ENCODE data around the gene USP12.

USP12 gene

DNA sequence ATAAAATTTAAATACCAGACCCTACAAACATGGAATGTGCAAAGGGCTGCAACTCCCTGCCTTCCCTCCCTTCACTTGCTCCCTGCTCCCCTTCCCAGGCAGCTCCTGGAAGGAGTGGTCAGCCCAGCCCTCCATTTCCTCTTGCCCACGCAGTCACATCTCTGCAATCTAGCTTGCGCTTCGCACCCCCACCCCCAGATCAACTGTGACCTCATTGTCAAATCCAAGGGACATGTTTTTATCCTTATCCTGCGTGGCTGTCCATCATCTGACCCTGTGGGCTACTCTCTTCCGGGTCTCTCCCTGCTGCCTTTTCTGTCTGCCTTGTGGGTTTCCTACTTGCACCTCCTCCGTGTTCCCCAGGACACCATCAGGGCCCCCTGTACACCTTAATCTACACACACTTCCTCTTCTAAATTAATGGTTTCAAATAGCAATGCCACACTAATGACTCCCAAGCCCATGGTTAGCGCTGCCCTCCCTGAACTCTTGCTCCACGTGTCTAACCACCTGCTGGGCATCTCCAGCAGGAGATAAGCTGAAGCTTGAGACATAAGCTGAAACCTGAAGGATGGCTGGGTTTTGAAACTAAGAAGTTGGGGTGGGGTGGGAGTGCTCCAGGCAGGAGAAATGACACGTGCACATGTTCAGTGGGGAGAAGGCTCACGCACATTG is 118.3 kb downstream of the USP12 start:
- H3K4me3 ChIP-seq (ENCODE audit: low read depth, low read length) = no peak overlapping the region
- peaks cover 8% of the 10 kb centered on the region for H3K4me1 ChIP-seq
- TF ChIP-seq, protein P1, sequence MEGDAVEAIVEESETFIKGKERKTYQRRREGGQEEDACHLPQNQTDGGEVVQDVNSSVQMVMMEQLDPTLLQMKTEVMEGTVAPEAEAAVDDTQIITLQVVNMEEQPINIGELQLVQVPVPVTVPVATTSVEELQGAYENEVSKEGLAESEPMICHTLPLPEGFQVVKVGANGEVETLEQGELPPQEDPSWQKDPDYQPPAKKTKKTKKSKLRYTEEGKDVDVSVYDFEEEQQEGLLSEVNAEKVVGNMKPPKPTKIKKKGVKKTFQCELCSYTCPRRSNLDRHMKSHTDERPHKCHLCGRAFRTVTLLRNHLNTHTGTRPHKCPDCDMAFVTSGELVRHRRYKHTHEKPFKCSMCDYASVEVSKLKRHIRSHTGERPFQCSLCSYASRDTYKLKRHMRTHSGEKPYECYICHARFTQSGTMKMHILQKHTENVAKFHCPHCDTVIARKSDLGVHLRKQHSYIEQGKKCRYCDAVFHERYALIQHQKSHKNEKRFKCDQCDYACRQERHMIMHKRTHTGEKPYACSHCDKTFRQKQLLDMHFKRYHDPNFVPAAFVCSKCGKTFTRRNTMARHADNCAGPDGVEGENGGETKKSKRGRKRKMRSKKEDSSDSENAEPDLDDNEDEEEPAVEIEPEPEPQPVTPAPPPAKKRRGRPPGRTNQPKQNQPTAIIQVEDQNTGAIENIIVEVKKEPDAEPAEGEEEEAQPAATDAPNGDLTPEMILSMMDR (IDR thresholded peaks at IDR 0.05; ENCODE audit: low read depth, low read length) = no peak
- H3K36me3 ChIP-seq = no peaks in the 10 kb centered on the region
- H3K27me3 ChIP-seq = no peaks in the 10 kb centered on the region
- DNase-seq = no peak
- no peaks in the 10 kb centered on the region for H3K9me3 ChIP-seq

DNA sequence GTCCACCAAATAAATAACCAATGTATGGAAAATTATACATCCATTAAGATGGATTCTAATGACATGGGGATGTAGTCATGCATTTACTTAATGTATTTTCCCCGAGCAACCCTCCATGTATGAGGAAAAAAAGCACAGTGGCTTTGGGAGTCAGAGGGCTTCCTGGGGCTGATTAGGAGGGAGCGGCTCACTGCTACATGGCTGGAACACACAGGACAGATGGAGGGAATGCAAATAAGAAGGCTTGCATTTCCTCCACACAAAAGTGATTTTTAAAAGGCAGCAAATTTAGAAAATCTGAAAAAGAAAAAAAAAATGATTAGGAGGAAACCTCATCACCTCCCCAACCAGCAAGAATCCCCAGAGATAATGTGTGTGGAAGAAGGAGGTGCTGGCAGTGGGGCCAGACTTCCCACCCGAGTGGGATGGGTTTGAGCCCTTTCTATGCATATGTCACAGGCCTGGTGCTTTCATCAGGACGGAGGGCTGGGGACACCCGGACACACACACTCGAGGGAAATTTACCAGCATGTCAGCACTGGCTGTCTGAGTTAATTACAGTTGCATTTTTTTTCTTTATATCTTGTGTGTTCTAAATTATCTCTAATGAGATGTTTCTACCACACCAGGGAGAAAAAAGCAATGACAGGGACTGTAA is 118.9 kb downstream of the USP12 start:
- TF ChIP-seq, protein P1 (IDR thresholded peaks at IDR 0.05; ENCODE audit: low read depth, low read length) = no peak
- H3K4me1 ChIP-seq = peaks cover 8% of the 10 kb centered on the region
- H3K36me3 ChIP-seq = no peaks in the 10 kb centered on the region
- no peaks in the 10 kb centered on the region for H3K9me3 ChIP-seq
- no peaks in the 10 kb centered on the region for H3K27me3 ChIP-seq
- H3K4me3 ChIP-seq (ENCODE audit: low read depth, low read length) = no peak overlapping the region
- DNase-seq = no peak

DNA sequence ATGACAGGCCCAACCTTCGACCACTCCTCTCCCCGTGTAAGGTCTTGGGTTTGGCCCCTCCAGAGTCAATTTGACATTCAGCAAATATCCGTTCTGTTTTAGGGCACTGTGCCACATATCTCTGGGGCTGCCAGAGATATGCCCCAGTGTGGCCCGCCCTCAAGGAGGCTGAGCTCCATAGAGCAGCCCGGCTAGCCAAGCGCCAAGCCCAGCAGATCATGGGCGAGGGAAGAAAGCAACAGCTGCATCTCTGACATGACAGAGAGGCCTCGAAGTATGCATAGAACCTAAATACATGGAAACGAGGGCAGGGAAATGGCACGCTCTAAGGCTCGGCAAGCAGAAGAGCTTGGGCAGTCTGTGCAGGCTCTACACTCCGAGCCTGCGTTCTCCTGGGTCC is 124.5 kb downstream of the USP12 start:
- no peaks in the 10 kb centered on the region for H3K4me1 ChIP-seq
- H3K4me3 ChIP-seq (ENCODE audit: low read depth, low read length) = no peak overlapping the region
- no peaks in the 10 kb centered on the region; the same call in 1 of the 2 replicates for H3K27me3 ChIP-seq
- H3K36me3 ChIP-seq = no peaks in the 10 kb centered on the region
- TF ChIP-seq, protein P1 (IDR thresholded peaks at IDR 0.05; ENCODE audit: low read depth, low read length) = no peak
- no peaks in the 10 kb centered on the region for H3K9me3 ChIP-seq
- no peak for DNase-seq

DNA sequence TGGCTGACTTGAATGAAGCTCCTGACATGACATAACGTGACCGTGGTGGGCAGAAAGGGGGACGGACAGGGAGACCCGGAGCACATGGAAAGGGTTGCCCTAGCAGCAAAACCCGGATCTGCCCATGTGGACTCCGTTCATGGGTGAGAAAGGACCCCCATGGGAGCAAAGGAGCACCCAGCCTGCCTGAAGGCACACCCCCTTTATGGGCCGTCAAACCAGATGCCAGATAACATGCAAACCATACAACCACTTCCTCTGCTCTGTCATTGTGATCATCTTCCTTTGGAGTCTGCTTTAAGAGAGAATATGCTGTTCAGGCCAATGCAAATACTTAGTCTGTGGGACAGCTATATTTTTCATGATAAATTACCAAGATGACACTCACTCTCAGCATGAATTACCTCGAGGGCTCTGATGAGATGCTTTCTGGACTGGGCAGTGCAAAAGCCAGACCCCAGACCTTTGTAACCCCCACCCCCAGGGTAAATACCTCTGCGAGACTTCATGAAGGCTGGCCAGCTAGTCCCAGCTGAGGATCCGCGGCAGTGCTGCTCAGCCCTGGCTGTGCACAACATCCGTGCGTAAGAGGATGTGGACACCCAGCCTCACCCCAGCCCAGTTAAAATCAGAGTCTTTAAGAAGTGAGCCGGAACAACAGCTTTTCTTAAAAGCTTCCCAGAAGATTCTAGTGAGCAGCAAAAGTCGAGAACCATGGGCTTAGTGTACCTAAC is 126.6 kb downstream of the USP12 start:
- no peak for DNase-seq
- TF ChIP-seq, protein P1 (IDR thresholded peaks at IDR 0.05; ENCODE audit: low read depth, low read length) = no peak
- H3K36me3 ChIP-seq = no peaks in the 10 kb centered on the region

DNA sequence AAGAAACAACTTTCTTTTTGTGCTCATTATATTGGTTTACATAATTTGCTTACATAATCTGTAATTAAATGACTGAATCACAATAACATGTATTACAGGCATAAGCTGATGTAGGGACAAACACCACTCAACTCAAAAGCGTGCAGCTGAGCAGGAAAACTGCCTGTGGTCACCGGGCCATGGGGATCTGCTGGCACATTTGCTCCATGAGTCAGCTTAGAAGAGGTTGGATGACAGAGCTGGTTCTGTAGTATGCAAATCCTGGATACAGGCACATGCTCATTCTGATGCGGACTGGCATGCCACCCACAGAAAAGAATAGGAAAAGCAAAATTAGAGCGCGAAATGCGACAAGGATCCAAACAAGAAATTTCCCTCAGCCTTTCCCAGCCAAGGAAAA is 128.6 kb downstream of the USP12 start:
- no peak overlapping the region for H3K4me3 ChIP-seq (ENCODE audit: low read depth, low read length)
- TF ChIP-seq, protein P1 (IDR thresholded peaks at IDR 0.05; ENCODE audit: low read depth, low read length) = no peak
- no peaks in the 10 kb centered on the region for H3K9me3 ChIP-seq
- H3K36me3 ChIP-seq = no peaks in the 10 kb centered on the region
- H3K4me1 ChIP-seq = no peaks in the 10 kb centered on the region
- no peaks in the 10 kb centered on the region; the same call in 1 of the 2 replicates for H3K27me3 ChIP-seq
- peak; percentile 26 for DNase-seq

More for the DNA sequence above, 126.6 kb downstream of the USP12 start:
- H3K4me1 ChIP-seq = no peaks in the 10 kb centered on the region
- no peaks in the 10 kb centered on the region; the same call in 1 of the 2 replicates for H3K27me3 ChIP-seq
- no peaks in the 10 kb centered on the region for H3K9me3 ChIP-seq
- no peak overlapping the region for H3K4me3 ChIP-seq (ENCODE audit: low read depth, low read length)
